LNCaP clone FGC (cell line): Measurements from ENCODE around the gene MAJIN.
A peak's percentile ranks its signal among the peaks of the same experiment; 100 is the strongest.

Source experiments
- DNase-seq: peaks from one replicate; pipeline ENCODE4 v3.0.0-alpha.2; 2011; ENCODE audit warnings: low read depth
- H3K4me3 ChIP-seq: 2 replicates; pipeline ENCODE4 v1.5.1; 2011; ENCODE audit warnings: mild to moderate bottlenecking, low read depth, low read length, control low read depth
- TF ChIP-seq, protein P1 (sequence below): IDR thresholded peaks from 2 replicates; pipeline ENCODE4 v1.5.1; 2012; ENCODE audit warnings: mild to moderate bottlenecking; ENCODE audit not compliant: control insufficient read depth, insufficient read depth; ENCODE audit errors: extremely low read depth

Gene MAJIN

DNA sequence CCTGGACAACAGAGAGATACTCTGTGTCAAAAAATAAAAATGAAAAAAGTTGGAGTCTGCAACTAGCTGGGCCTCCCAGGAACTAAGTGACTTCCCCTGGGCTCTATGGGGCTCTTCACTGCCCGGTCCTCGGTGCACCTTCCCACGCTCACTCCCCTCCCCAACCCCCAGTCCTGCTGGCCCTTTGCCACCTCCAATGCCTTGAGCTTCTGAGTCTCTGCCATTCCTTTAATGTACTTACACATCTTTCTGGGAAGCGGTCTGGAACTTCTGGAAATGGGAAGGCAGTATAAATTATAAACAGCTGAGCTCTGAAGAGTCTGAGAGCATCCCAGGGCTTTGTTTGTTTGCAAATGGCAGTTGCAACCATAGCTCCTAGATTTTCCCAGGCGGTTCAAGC, 30.8 kb upstream of the MAJIN start:
- no peak for DNase-seq
- H3K4me3 ChIP-seq: no peak overlapping the region
- TF ChIP-seq, protein P1, sequence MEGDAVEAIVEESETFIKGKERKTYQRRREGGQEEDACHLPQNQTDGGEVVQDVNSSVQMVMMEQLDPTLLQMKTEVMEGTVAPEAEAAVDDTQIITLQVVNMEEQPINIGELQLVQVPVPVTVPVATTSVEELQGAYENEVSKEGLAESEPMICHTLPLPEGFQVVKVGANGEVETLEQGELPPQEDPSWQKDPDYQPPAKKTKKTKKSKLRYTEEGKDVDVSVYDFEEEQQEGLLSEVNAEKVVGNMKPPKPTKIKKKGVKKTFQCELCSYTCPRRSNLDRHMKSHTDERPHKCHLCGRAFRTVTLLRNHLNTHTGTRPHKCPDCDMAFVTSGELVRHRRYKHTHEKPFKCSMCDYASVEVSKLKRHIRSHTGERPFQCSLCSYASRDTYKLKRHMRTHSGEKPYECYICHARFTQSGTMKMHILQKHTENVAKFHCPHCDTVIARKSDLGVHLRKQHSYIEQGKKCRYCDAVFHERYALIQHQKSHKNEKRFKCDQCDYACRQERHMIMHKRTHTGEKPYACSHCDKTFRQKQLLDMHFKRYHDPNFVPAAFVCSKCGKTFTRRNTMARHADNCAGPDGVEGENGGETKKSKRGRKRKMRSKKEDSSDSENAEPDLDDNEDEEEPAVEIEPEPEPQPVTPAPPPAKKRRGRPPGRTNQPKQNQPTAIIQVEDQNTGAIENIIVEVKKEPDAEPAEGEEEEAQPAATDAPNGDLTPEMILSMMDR: no peak

DNA sequence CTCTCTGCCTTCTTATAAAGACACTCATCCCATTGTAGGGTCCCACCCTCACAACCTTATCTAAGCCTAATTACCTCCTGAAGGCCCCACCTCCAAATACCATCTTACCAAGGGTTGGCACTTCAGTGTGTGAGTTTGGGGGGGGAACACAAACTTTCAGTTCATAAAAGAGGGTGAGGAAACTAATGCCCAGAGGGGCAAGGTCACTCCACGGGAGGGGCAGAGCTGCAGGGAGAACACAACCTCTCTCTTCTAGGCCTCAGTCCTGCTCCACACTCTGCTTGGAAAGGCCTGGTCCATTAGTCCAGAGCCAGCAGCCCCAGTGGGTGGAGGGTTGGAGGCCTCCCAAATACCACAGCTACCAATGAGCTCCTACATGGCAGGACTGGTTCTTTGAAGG, 27.6 kb upstream of the MAJIN start:
- H3K4me3 ChIP-seq: no peak overlapping the region
- TF ChIP-seq, protein P1: no peak
- no peak for DNase-seq

DNA sequence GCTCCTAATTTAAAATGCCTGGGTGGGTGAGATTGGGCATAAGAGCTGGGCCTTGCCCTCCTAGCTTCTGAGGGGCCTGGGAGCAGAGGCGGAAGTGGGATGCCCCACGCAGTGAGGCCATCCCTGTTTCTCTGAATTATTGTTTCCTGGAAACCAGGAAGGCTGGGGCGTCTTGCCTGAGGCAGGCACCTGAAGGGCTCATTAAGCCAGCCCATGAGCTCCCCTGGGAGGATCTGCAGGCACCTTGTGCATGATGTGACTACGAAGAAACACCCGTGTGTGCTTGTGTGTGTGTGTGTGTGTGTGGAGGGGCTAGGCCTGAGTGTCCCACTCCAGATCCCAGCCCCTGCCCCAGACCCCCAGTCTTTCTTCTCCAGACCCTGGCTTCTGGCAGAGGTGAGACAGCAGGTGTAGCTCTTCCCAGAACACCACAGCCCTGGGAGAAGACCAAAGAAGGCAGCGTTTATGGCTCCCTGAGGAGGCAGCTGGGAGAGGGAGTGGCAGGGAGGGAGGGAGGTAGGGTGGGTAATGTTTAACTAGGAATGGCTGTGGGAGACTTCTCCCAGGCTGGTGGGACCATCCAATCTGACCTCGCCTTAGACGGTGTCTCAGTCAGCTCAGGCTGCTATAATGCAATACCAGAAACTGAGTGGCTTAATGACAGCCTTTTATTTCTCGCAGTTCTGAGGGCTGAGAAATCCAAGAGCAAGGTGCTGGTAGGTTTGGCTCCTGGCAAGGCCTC, 27.0 kb upstream of the MAJIN start:
- no peak for DNase-seq
- TF ChIP-seq, protein P1: no peak
- H3K4me3 ChIP-seq: no peak overlapping the region

DNA sequence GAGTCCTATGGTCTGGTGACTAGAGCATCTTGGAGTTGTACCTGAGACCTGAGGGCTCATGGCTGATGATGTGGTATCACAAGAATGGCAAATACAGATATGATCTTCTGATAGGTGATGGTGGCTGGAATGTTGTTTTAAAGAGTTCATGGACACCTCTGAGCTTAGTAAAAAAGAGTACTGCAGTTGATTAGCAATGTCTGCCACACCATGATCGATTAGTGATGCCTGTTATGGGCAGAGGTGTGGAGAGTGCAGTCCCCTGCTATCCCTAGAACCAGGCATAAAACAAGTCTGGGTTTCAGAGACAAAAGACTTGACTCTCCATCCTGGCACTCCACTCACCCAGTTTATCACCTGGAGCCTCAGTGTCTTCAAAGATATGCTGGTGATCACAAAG, 26.2 kb upstream of the MAJIN start:
- TF ChIP-seq, protein P1: no peak
- no peak overlapping the region for H3K4me3 ChIP-seq
- no peak for DNase-seq

DNA sequence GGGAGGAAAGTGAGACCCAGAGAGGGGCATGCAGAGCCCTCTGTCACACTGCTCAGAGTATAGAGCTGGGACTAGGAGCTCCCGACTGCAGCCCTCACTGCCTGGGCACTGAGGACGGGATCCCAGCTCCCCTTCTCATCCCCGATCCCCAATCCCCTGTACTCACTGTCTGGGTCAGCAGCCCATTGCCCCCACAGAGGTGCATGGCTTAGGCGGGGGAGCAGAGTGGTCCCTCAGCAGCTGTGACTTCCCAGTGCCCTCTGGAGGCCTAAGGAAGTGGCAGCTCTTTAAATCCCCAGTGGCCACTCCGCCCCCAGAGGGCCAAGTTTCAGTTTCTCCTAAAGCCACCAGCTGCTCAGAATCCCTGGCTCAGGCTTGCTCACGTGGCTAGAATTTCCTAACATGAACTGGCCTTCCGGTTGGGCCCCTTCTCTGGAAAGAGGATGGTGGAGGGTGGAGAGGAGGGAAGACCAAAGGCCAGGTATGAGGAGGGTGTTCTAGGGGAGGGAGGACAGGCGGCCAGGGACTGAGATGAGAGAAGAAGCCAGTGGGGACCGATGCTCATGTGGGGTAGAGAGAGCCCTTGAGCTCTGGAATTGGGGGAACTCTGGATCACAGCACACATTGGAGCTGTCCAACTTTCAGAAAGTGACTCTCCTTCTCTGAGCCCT, 24.9 kb upstream of the MAJIN start, which contains the start of gene BATF2:
BATF2 (minus strand) TSS at position 262 of the 671 bp plus-strand sequence; CDS start at position 205, 57 bp downstream.
- H3K4me3 ChIP-seq: no peak within 1 kb of the TSS
- TF ChIP-seq, protein P1: peak; percentile 26; the same call in 1 of the 2 replicates
- DNase-seq: no peak

DNA sequence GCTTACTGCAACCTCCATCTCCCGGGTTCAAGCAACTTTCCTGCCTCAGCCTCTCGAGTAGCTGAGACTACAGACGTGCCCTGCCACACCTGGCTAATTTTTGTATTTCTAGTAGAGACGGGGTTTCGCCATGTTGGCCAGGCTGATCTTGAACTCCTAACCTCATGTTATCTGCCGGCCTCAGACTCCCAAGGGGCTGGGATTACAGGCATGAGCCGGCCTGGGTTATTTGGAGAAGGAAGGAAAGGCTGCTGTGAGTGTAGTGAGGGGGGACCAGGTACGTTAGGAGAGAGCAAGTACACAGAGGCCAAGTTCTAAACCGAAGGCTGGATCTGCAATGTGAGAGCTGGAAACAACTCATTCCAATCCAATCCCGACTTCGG, 24.4 kb upstream of the MAJIN start:
- no peak for DNase-seq
- no peak overlapping the region for H3K4me3 ChIP-seq

More for the DNA sequence above, 24.4 kb upstream of the MAJIN start:
- TF ChIP-seq, protein P1: no peak
